Gastrocnemius medialis (tissue), 4 donors: ENCODE results near the gene TMEM167A. TPM values are rescaled to one million over a fixed set of nuclear protein-coding genes. Genes with fewer than 3 reads are reported as not detected.

Experiments used
- ATAC-seq, 2 donors: fragments of 150-250 bp; one replicate each; pipeline ENCODE4 v1.9.1; 2016
- DNase-seq, 2 donors: peaks; one replicate each; pipeline ENCODE4 v3.0.0-alpha.2; 2019
- H3K27ac ChIP-seq, 4 donors: fragments of 200-600 bp; sonication (generic); 1 replicate in 1 of 4; 2 replicates in 3 of 4; pipeline ENCODE4 v1.5.1; 2016 to 2018; ENCODE audit warnings: mild to moderate bottlenecking in 2 of 4, moderate library complexity in 1 of 4
- H3K27me3 ChIP-seq, 3 donors: fragments of 200-600 bp; sonication (generic) in 2 of 3; 1 replicate in 1 of 3; 2 replicates in 2 of 3; pipeline versions ENCODE4 v1.5.1 to v1.6.0; 2016 to 2019; ENCODE audit warnings: mild to moderate bottlenecking in 1 of 3, moderate library complexity in 1 of 3
- H3K36me3 ChIP-seq, 2 donors: fragments of 200-600 bp; sonication (generic) in 1 of 2; one replicate each; pipeline ENCODE4 v1.5.1; 2017 to 2018
- H3K4me1 ChIP-seq, 2 donors: fragments of 200-600 bp; sonication (generic) in 1 of 2; one replicate each; pipeline ENCODE4 v1.5.1; 2016 to 2017; ENCODE audit warnings: mild to moderate bottlenecking in 2 of 2
- H3K4me3 ChIP-seq, 4 donors: fragments of 200-600 bp; sonication (generic) in 3 of 4; 1 replicate in 1 of 4; 2 replicates in 3 of 4; pipeline ENCODE4 v1.5.1; 2016 to 2019; ENCODE audit warnings: mild to moderate bottlenecking in 2 of 4
- H3K9me3 ChIP-seq, 3 donors: fragments of 200-600 bp; sonication (generic) in 2 of 3; 1 replicate in 1 of 3; 2 replicates in 2 of 3; pipeline ENCODE4 v1.5.1; 2016 to 2019
- CTCF ChIP-seq, 5 experiments: fragments of 450-650 bp in 3 of 5; fragments of 200-600 bp in 2 of 5; sonication (generic) in 2 of 5; IDR thresholded peaks in 4 of 5; conservative IDR thresholded peaks in 1 of 5; 1 replicate in 4 of 5; 2 replicates in 1 of 5; pipeline ENCODE4 v1.5.1; 2016 to 2019; ENCODE audit warnings: antibody characterized with exemption in 5 of 5, mild to moderate bottlenecking in 3 of 5, moderate library complexity in 3 of 5
- POLR2A ChIP-seq, 2 donors: fragments of 450-650 bp; IDR thresholded peaks; one replicate each; pipeline ENCODE4 v1.6.1; 2017; ENCODE audit warnings: antibody characterized with exemption in 2 of 2, mild to moderate bottlenecking in 2 of 2, moderate library complexity in 2 of 2
- in situ Hi-C, 4 donors: fragments of 200-750 bp; cut with MboI; loops; one replicate each; pipeline versions ENCODE4 v1.15.0 to v1.8.0; 2017; ENCODE audit warnings: low sequenced_read_pairs in 4 of 4
- intact Hi-C: fragments of 100-400 bp; cut with DNase I; formaldehyde crosslinking; loops from one replicate; pipeline ENCODE4 v1.15.1; 2023; ENCODE audit warnings: low total_unique reads
- total RNA-seq, 4 donors: library from RNA; depleted of rRNA; stranded (reverse); fragments of >200 nt; gene quantifications; one replicate each; pipeline versions ENCODE4 v1.1.0 to v1.2.3, GENCODE V29; 2016

Gene TMEM167A
- total RNA-seq, 4 donors from 2014 or later = 16.5 to 24.6 (median 20.0) TPM

GRCh38 chr5:83026930-83027687 lies 50.1 kb downstream of the TMEM167A start:
- H3K4me1 ChIP-seq = no peaks in the 10 kb centered on the region
- TF ChIP-seq CTCF (IDR thresholded peaks at IDR 0.05 in 4 of 5, conservative IDR thresholded peaks at IDR 0.05 in 1 of 5) (no peak), POLR2A (IDR thresholded peaks at IDR 0.05) (no peak)
- H3K4me3 ChIP-seq = no peak overlapping the region
- no peak for DNase-seq
- no peak for ATAC-seq
- no peak overlapping the region for H3K27ac ChIP-seq
- in situ Hi-C loops (no loop called here), intact Hi-C loops (no loop called here)
- H3K9me3 ChIP-seq = no peaks in the 10 kb centered on the region
- H3K36me3 ChIP-seq = no peaks in the 10 kb centered on the region
- H3K27me3 ChIP-seq = no peaks in the 10 kb centered on the region

- no peak for TF ChIP-seq POLR2A (IDR thresholded peaks at IDR 0.05)
- no peak for TF ChIP-seq CTCF (IDR thresholded peaks at IDR 0.05 in 4 of 5, conservative IDR thresholded peaks at IDR 0.05 in 1 of 5)
- Histone ChIP-seq H3K4me3 (no peak overlapping the region), H3K9me3 (no peaks in the 10 kb centered on the region), H3K36me3 (no peaks in the 10 kb centered on the region), H3K27me3 (no peaks in the 10 kb centered on the region), H3K4me1 (no peaks in the 10 kb centered on the region), H3K27ac (no peak overlapping the region)
- intact Hi-C loops = no loop called here
- no peak for ATAC-seq
- no peak for DNase-seq
- in situ Hi-C loops = no loop called here
These were observed 50.7 kb downstream of the TMEM167A start for GRCh38 chr5:83026516-83026915.

GRCh38 chr5:83025690-83026478 lies 51.3 kb downstream of the TMEM167A start:
- no peak for ATAC-seq
- H3K4me1 ChIP-seq = no peaks in the 10 kb centered on the region
- no peak for DNase-seq
- no peak overlapping the region for H3K27ac ChIP-seq
- H3K4me3 ChIP-seq = no peak overlapping the region
- H3K27me3 ChIP-seq = no peaks in the 10 kb centered on the region
- in situ Hi-C loops = no loop called here
- H3K36me3 ChIP-seq = no peaks in the 10 kb centered on the region
- H3K9me3 ChIP-seq = no peaks in the 10 kb centered on the region
- intact Hi-C loops = no loop called here
- TF ChIP-seq CTCF (IDR thresholded peaks at IDR 0.05 in 4 of 5, conservative IDR thresholded peaks at IDR 0.05 in 1 of 5) = no peak
- TF ChIP-seq POLR2A (IDR thresholded peaks at IDR 0.05) = no peak

- Histone ChIP-seq H3K4me1 (no peaks in the 10 kb centered on the region), H3K9me3 (no peaks in the 10 kb centered on the region), H3K27ac (no peak overlapping the region), H3K4me3 (no peak overlapping the region), H3K27me3 (no peaks in the 10 kb centered on the region), H3K36me3 (no peaks in the 10 kb centered on the region)
- TF ChIP-seq CTCF (IDR thresholded peaks at IDR 0.05 in 4 of 5, conservative IDR thresholded peaks at IDR 0.05 in 1 of 5) = no peak
- no peak for TF ChIP-seq POLR2A (IDR thresholded peaks at IDR 0.05)
- in situ Hi-C loops = no loop called here
- intact Hi-C loops = no loop called here
- DNase-seq (no peak), ATAC-seq (no peak)
These were observed 54.9 kb downstream of the TMEM167A start for GRCh38 chr5:83022334-83022733.
